Measurements from ENCODE around the gene ZNF784.
A peak's percentile ranks its signal among the peaks of the same experiment; 100 is the strongest.

- no peak for TF ChIP-seq TP53 (CRISPR knock-in tag; IDR thresholded peaks at IDR 0.05)
- TF ChIP-seq CTCF (IDR thresholded peaks at IDR 0.05) = peak; percentile 87
- TF ChIP-seq HMGA2 (CRISPR knock-in tag; IDR thresholded peaks at IDR 0.05) = no peak
- TF ChIP-seq ZNF138 (CRISPR knock-in tag; conservative IDR thresholded peaks at IDR 0.05) = no peak
- no peak for TF ChIP-seq NR2C2 (CRISPR knock-in tag; IDR thresholded peaks at IDR 0.05)
- TF ChIP-seq SMAD3 (CRISPR knock-in tag; IDR thresholded peaks at IDR 0.05; ENCODE audit: borderline replicate concordance) = no peak
- TF ChIP-seq TCF7 (CRISPR knock-in tag; IDR thresholded peaks at IDR 0.05; ENCODE audit: low read depth) = no peak
- TF ChIP-seq, protein P1, sequence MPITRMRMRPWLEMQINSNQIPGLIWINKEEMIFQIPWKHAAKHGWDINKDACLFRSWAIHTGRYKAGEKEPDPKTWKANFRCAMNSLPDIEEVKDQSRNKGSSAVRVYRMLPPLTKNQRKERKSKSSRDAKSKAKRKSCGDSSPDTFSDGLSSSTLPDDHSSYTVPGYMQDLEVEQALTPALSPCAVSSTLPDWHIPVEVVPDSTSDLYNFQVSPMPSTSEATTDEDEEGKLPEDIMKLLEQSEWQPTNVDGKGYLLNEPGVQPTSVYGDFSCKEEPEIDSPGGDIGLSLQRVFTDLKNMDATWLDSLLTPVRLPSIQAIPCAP (CRISPR knock-in tag; IDR thresholded peaks at IDR 0.05) = no peak
- no peak for TF ChIP-seq MAX (CRISPR knock-in tag; IDR thresholded peaks at IDR 0.05)
- TF ChIP-seq ATF6 (CRISPR knock-in tag; IDR thresholded peaks at IDR 0.05) = no peak
- no peak for TF ChIP-seq ZBTB43 (CRISPR knock-in tag; IDR thresholded peaks at IDR 0.05)
- TF ChIP-seq USF2 (CRISPR knock-in tag; IDR thresholded peaks at IDR 0.05) = no peak
- TF ChIP-seq, protein P2, sequence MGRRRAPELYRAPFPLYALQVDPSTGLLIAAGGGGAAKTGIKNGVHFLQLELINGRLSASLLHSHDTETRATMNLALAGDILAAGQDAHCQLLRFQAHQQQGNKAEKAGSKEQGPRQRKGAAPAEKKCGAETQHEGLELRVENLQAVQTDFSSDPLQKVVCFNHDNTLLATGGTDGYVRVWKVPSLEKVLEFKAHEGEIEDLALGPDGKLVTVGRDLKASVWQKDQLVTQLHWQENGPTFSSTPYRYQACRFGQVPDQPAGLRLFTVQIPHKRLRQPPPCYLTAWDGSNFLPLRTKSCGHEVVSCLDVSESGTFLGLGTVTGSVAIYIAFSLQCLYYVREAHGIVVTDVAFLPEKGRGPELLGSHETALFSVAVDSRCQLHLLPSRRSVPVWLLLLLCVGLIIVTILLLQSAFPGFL (CRISPR knock-in tag; IDR thresholded peaks at IDR 0.05; ENCODE audit: borderline replicate concordance) = no peak
These were observed 8.1 kb upstream of the ZNF784 start for GRCh38 chr19:55632463-55632834.
